HL-60 (cell line): ENCODE measurements around the gene CLEC4M.

Experiments used
- DNase-seq, 2 experiments: peaks; one replicate each; pipeline ENCODE4 v3.0.0-alpha.2; 2010 to 2020; ENCODE audit warnings: low read depth in 1 of 2, low spot score in 1 of 2
- H3K27ac ChIP-seq: fragments of 250-450 bp; sonication (Bioruptor Pico); replicated peaks from 2 replicates; pipeline ENCODE4 v1.5.1; 2020; ENCODE audit warnings: mild to moderate bottlenecking, moderate library complexity
- H3K27me3 ChIP-seq: fragments of 250-450 bp; sonication (Bioruptor Pico); 2 replicates; pipeline ENCODE4 v1.5.1; 2021; ENCODE audit warnings: mild to moderate bottlenecking, moderate library complexity; ENCODE audit not compliant: insufficient read depth, poor library complexity, severe bottlenecking
- H3K4me3 ChIP-seq: replicated peaks from 2 replicates; pipeline ENCODE4 v1.5.1; 2011; ENCODE audit warnings: mild to moderate bottlenecking, control low read depth, low read length; ENCODE audit not compliant: insufficient read depth
- GABPA ChIP-seq: IDR thresholded peaks from 2 replicates; pipeline ENCODE4 v1.6.1; 2012; ENCODE audit warnings: low read depth
- POLR2AphosphoS5 ChIP-seq: IDR thresholded peaks from 2 replicates; pipeline ENCODE4 v1.6.1; 2012; ENCODE audit warnings: low read depth
- SPI1 ChIP-seq: IDR thresholded peaks from 2 replicates; pipeline ENCODE4 v1.6.1; 2012; ENCODE audit warnings: low read depth, mild to moderate bottlenecking, borderline replicate concordance
- TF ChIP-seq, protein P1 (sequence below): IDR thresholded peaks from 2 replicates; pipeline ENCODE4 v1.6.1; 2012; ENCODE audit warnings: low read depth; ENCODE audit not compliant: insufficient replicate concordance
- TF ChIP-seq, protein P2 (sequence below): IDR thresholded peaks from one replicate; pipeline ENCODE4 v1.5.1; 2011; ENCODE audit warnings: low read length, control low read depth, inconsistent platforms; ENCODE audit not compliant: insufficient read depth

Gene CLEC4M

DNA sequence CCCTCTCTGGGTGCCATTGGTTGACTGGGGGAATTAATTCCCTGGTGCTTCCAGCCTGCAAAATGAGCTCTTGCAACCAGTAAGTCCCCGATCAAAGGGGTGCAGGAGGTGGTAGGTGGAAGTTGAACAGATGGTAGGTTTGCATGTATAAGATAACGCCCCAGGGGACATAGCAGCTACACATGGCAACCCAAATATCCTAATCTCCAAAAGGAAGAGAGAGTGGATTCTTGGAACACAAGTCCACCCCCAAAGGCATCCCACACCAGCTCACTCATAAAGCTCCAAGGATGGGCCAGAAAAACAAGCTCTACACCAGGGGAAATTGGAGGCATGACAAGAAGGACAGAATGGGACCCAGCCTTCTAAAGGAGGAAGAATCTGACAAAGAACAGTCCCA lies 20.5 kb upstream of the CLEC4M start:
- TF ChIP-seq POLR2AphosphoS5, result no peak
- no peak for TF ChIP-seq SPI1
- TF ChIP-seq, protein P1, sequence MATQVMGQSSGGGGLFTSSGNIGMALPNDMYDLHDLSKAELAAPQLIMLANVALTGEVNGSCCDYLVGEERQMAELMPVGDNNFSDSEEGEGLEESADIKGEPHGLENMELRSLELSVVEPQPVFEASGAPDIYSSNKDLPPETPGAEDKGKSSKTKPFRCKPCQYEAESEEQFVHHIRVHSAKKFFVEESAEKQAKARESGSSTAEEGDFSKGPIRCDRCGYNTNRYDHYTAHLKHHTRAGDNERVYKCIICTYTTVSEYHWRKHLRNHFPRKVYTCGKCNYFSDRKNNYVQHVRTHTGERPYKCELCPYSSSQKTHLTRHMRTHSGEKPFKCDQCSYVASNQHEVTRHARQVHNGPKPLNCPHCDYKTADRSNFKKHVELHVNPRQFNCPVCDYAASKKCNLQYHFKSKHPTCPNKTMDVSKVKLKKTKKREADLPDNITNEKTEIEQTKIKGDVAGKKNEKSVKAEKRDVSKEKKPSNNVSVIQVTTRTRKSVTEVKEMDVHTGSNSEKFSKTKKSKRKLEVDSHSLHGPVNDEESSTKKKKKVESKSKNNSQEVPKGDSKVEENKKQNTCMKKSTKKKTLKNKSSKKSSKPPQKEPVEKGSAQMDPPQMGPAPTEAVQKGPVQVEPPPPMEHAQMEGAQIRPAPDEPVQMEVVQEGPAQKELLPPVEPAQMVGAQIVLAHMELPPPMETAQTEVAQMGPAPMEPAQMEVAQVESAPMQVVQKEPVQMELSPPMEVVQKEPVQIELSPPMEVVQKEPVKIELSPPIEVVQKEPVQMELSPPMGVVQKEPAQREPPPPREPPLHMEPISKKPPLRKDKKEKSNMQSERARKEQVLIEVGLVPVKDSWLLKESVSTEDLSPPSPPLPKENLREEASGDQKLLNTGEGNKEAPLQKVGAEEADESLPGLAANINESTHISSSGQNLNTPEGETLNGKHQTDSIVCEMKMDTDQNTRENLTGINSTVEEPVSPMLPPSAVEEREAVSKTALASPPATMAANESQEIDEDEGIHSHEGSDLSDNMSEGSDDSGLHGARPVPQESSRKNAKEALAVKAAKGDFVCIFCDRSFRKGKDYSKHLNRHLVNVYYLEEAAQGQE, result no peak
- TF ChIP-seq, protein P2, sequence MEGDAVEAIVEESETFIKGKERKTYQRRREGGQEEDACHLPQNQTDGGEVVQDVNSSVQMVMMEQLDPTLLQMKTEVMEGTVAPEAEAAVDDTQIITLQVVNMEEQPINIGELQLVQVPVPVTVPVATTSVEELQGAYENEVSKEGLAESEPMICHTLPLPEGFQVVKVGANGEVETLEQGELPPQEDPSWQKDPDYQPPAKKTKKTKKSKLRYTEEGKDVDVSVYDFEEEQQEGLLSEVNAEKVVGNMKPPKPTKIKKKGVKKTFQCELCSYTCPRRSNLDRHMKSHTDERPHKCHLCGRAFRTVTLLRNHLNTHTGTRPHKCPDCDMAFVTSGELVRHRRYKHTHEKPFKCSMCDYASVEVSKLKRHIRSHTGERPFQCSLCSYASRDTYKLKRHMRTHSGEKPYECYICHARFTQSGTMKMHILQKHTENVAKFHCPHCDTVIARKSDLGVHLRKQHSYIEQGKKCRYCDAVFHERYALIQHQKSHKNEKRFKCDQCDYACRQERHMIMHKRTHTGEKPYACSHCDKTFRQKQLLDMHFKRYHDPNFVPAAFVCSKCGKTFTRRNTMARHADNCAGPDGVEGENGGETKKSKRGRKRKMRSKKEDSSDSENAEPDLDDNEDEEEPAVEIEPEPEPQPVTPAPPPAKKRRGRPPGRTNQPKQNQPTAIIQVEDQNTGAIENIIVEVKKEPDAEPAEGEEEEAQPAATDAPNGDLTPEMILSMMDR, result no peak
- TF ChIP-seq GABPA, result no peak
- Histone ChIP-seq H3K27me3 (no peaks in the 10 kb centered on the region), H3K4me3 (no peak overlapping the region), H3K27ac (no peak overlapping the region)
- no peak for DNase-seq

DNA sequence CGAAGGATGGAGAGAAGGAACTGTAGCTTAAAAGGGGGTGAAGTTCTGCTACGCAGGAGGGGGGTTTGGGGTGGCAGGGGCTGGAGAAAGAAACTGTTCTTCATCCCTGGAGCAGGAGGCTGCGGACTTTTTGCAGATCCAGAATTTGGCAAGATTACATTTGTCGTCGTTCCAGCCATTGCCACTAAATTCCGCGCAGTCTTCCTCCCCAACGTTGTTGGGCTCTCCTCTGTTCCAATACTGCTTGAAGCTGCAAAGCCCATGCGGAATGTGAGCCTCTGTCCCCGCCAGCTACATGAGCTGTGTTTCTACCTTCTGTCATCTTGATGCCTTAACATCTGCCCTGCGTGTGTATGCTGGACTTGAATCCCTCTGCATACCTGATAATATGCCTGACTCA lies 20.1 kb upstream of the CLEC4M start:
- no peaks in the 10 kb centered on the region for H3K27me3 ChIP-seq
- TF ChIP-seq, protein P2, result no peak
- TF ChIP-seq, protein P1, result no peak
- TF ChIP-seq SPI1 (no peak), GABPA (no peak), POLR2AphosphoS5 (no peak)
- H3K4me3 ChIP-seq, result no peak overlapping the region
- DNase-seq, result no peak
- no peak overlapping the region for H3K27ac ChIP-seq

GRCh38 chr19:7743425-7743841 lies 19.6 kb upstream of the CLEC4M start:
- Histone ChIP-seq H3K27ac (no peak overlapping the region), H3K27me3 (no peaks in the 10 kb centered on the region), H3K4me3 (no peak overlapping the region)
- DNase-seq, result no peak
- TF ChIP-seq, protein P1, result no peak
- TF ChIP-seq GABPA (no peak), SPI1 (no peak), POLR2AphosphoS5 (no peak)
- TF ChIP-seq, protein P2, result no peak
